ENCODE data around the gene FBXW5. TPM values are rescaled to one million over a fixed set of nuclear protein-coding genes. Genes with fewer than 3 reads are reported as not detected.

The FBXW5 gene
- total and polyA plus RNA-seq, 9 of the 15 experiments (the other 6 are each of a cell fraction or from before 2014, with no cell fraction given), result 0.21 to 128 (median 37.0) TPM

DNA sequence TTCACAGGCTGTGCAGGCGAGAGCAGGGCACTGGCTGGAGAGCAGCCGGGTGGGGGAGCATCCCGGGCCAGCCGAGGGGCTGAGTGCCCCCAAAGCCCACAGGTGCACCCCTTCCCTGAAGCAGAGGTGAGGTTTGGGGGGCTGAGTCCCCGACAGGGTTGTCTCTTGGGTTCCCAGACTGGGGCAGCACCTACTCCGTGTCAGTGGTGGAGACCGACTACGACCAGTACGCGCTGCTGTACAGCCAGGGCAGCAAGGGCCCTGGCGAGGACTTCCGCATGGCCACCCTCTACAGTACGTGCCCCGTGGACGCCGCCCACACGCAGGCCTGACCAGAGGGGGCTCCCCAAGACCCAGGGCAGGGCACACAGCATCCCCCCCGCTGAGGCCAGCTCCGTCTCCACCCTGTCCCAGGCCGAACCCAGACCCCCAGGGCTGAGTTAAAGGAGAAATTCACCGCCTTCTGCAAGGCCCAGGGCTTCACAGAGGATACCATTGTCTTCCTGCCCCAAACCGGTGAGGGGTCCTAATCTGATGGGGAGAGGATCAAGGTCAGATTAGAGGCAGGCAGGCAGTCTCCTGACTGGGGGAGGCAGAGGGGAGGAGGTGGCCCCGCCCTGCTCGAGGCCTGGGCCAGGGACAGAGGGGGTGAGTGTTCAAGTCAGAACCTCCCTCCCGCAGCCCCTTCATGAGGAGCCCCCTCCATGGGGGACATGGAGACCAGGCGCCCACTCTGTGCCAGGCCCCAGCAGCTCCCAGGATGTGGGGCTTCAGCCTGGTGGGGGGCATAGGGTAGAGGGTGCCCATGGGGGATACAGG lies 35.4 kb upstream of the FBXW5 start (continued):
- TF ChIP-seq, protein P1, sequence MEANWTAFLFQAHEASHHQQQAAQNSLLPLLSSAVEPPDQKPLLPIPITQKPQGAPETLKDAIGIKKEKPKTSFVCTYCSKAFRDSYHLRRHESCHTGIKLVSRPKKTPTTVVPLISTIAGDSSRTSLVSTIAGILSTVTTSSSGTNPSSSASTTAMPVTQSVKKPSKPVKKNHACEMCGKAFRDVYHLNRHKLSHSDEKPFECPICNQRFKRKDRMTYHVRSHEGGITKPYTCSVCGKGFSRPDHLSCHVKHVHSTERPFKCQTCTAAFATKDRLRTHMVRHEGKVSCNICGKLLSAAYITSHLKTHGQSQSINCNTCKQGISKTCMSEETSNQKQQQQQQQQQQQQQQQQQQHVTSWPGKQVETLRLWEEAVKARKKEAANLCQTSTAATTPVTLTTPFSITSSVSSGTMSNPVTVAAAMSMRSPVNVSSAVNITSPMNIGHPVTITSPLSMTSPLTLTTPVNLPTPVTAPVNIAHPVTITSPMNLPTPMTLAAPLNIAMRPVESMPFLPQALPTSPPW (CRISPR knock-in tag; IDR thresholded peaks at IDR 0.05), result peak; percentile 71
- TF ChIP-seq MAZ (CRISPR knock-in tag; conservative IDR thresholded peaks at IDR 0.05 in 1 of 2, IDR thresholded peaks at IDR 0.05 in 1 of 2) (peak in 1 of 2 experiments; percentile 61; a peak in 2 of 4 replicates), CHD2 (IDR thresholded peaks at IDR 0.05; ENCODE audit: low read depth, low read length) (no peak), DPF2 (IDR thresholded peaks at IDR 0.05) (0 out of 2 replicates have a peak, but pooled peaks have one; percentile 16)
- TF ChIP-seq, protein P2, sequence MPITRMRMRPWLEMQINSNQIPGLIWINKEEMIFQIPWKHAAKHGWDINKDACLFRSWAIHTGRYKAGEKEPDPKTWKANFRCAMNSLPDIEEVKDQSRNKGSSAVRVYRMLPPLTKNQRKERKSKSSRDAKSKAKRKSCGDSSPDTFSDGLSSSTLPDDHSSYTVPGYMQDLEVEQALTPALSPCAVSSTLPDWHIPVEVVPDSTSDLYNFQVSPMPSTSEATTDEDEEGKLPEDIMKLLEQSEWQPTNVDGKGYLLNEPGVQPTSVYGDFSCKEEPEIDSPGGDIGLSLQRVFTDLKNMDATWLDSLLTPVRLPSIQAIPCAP (CRISPR knock-in tag; IDR thresholded peaks at IDR 0.05; ENCODE audit: borderline replicate concordance), result no peak

DNA sequence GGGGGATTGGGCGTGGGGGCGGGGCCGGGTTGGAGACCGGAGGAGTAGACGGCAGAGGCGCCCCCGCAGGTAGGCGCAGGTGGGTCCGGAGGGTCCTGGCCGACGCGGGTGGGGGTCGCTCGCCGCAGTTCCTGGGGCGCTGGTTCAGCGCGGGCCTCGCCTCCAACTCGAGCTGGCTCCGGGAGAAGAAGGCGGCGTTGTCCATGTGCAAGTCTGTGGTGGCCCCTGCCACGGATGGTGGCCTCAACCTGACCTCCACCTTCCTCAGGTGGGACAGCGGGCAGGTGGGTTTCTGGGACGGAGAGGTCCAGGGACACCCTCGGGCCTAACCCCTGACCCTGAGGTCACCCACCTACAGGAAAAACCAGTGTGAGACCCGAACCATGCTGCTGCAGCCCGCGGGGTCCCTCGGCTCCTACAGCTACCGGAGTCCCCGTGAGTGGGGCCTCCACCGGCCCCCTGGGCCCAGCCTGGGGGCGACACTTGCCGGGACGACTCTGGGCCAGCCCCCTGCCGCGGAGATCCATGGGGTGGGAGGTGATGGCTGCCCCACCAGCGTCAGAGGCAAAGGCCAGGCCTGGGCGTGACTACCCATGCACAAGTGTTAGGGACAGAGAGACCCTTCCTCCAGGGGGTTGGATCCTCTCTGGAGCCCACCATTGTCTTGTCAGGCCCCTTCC lies 34.5 kb upstream of the FBXW5 start:
- H3K4me1 ChIP-seq (replicated peaks in 1 of 2; ENCODE audit: control insufficient read depth in 2 of 2, insufficient read depth in 2 of 2, low read length in 2 of 2), result peaks cover 9 to 95% of the 10 kb centered on the region in 2 experiments; a peak in 4 of 5 replicates
- peak overlapping the region; percentile 37 for H3K4me3 ChIP-seq
- ATAC-seq (peak; percentile 12), DNase-seq (ENCODE audit: extremely low read depth in 1 of 4, low spot score in 3 of 4) (no peak), FAIRE-seq (no peak)
- peak overlapping the region; percentile 25 to 89; a peak in 3 of 4 replicates for H3K9ac ChIP-seq (ENCODE audit: insufficient read depth in 1 of 2, low read depth in 2 of 2, low read length in 2 of 2)
- peak overlapping the region; percentile 82 for H2AFZ ChIP-seq (ENCODE audit: low read depth, low read length)
- no peaks in the 10 kb centered on the region for H4K20me1 ChIP-seq (replicated peaks; ENCODE audit: control insufficient read depth, insufficient read depth, low read length)
- no peaks in the 10 kb centered on the region for H3K9me3 ChIP-seq (replicated peaks; ENCODE audit: control insufficient read depth, insufficient read depth, low read depth, low read length)
- H3K27ac ChIP-seq (ENCODE audit: extremely low read depth, low read depth, low read length), result peak overlapping the region; percentile 44; the same call in 1 of the 3 replicates
- ChIA-PET CTCF (ENCODE audit: low intra/inter-chr PET ratio) (no interaction called here), POLR2A (interaction anchor here (0.6 to 1.5 kb wide), 3 partner anchors 10 to 107 kb away, joined by 3 to 5 read pairs (median 4); no protein-coding TSS in a partner anchor)
- WGBS (ENCODE audit: insufficient coverage, low coverage, missing lambda C conversion rate), result 29% methylated on average over 29 of the region's 41 CpGs
- in situ Hi-C loops (cut with MboI) (no loop called here), intact Hi-C loops (cut with micrococcal nuclease) (no loop called here)
- peak overlapping the region; percentile 79 for H3K4me2 ChIP-seq (ENCODE audit: insufficient read depth, low read length)
- no peaks in the 10 kb centered on the region for H3K36me3 ChIP-seq (ENCODE audit: control insufficient read depth, insufficient read depth, low read length)
- no peaks in the 10 kb centered on the region for H3K27me3 ChIP-seq (ENCODE audit: control insufficient read depth in 2 of 2, insufficient read depth in 2 of 2, low read length in 2 of 2)
- BruUV-seq (replicated peaks), result no TSS peak
- no peaks in the 10 kb centered on the region for H3K9me1 ChIP-seq (ENCODE audit: control insufficient read depth, insufficient read depth, low read length)
- no peaks in the 10 kb centered on the region for H3K79me2 ChIP-seq (ENCODE audit: control insufficient read depth, insufficient read depth, low read length)
- TF ChIP-seq, protein P3, sequence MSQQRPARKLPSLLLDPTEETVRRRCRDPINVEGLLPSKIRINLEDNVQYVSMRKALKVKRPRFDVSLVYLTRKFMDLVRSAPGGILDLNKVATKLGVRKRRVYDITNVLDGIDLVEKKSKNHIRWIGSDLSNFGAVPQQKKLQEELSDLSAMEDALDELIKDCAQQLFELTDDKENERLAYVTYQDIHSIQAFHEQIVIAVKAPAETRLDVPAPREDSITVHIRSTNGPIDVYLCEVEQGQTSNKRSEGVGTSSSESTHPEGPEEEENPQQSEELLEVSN (IDR thresholded peaks at IDR 0.05; ENCODE audit: borderline replicate concordance in 1 of 2, extremely low read depth in 1 of 2, insufficient read depth in 1 of 2, insufficient read length in 1 of 2, low read depth in 1 of 2, low read length in 1 of 2, poor library complexity in 1 of 2, severe bottlenecking in 1 of 2), result peak in 1 of 2 experiments; percentile 44
- TF ChIP-seq FOS (IDR thresholded peaks at IDR 0.05; ENCODE audit: extremely low read depth, insufficient read length) (no peak), ADNP (tag; IDR thresholded peaks at IDR 0.05) (no peak), LCOR (CRISPR knock-in tag; IDR thresholded peaks at IDR 0.05) (no peak), CBX3 (IDR thresholded peaks at IDR 0.05; ENCODE audit: borderline replicate concordance in 1 of 2, low read length in 2 of 2) (no peak), MAFG (tag; conservative IDR thresholded peaks at IDR 0.05) (no peak), MEF2D (tag; conservative IDR thresholded peaks at IDR 0.05; ENCODE audit: low read depth) (no peak)

Data from K562 (cell line).